ENCODE data around the gene CCR4. TPM values are rescaled to one million over a fixed set of nuclear protein-coding genes. Genes with fewer than 3 reads are reported as not detected.

The CCR4 gene
- total and polyA plus RNA-seq, 2 of the 8 experiments (the other 6 are each of a cell fraction or from before 2014, with no cell fraction given): 0.11 to 0.15 TPM

DNA sequence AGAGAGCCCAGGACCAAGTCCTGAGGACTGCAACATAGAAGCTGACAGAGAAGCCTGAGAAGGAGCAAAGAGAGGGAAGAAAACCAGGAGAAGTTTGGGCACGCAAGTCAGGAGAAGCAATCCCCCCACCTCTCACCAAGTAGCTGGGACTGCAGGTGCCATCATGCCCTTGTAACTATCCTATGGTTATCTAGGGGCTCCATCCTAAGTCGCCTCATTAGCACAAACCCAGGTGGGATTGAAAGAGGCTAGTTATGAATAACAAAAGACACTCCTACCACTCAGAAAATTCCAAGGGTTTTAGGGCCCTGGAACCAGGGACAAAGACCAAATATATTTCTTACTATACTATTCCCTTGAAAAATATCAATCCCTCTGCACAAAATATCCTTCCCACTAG lies 53.5 kb downstream of the CCR4 start (continued):
- TF ChIP-seq TEAD4 (IDR thresholded peaks at IDR 0.05; ENCODE audit: low read depth, low read length): 0 out of 2 replicates have a peak, but pooled peaks have one; percentile 38
- TF ChIP-seq, protein P1, sequence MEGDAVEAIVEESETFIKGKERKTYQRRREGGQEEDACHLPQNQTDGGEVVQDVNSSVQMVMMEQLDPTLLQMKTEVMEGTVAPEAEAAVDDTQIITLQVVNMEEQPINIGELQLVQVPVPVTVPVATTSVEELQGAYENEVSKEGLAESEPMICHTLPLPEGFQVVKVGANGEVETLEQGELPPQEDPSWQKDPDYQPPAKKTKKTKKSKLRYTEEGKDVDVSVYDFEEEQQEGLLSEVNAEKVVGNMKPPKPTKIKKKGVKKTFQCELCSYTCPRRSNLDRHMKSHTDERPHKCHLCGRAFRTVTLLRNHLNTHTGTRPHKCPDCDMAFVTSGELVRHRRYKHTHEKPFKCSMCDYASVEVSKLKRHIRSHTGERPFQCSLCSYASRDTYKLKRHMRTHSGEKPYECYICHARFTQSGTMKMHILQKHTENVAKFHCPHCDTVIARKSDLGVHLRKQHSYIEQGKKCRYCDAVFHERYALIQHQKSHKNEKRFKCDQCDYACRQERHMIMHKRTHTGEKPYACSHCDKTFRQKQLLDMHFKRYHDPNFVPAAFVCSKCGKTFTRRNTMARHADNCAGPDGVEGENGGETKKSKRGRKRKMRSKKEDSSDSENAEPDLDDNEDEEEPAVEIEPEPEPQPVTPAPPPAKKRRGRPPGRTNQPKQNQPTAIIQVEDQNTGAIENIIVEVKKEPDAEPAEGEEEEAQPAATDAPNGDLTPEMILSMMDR (IDR thresholded peaks at IDR 0.05; ENCODE audit: control extremely low read depth in 1 of 3, insufficient read depth in 1 of 3, low read depth in 1 of 3, low read length in 3 of 3): no peak

Other genes starting within 250 kb of the CCR4 start
- gene TRIM71, start 133.6 kb upstream of the CCR4 start, total RNA-seq (2021; fragmentation: NEBNext Ultra II Directional; extraction: Animal tissue kit (Norgen Biotek cat#: 25700)): 293 and 296 TPM in 2 replicates
- 53.7 and 69.5 TPM in 2 replicates for gene TRIM71, start 133.6 kb upstream of the CCR4 start, polyA plus RNA-seq (2011; rRNA removed)
- gene GLB1, start 145.5 kb downstream of the CCR4 start, total RNA-seq (2021; fragmentation: NEBNext Ultra II Directional; extraction: Animal tissue kit (Norgen Biotek cat#: 25700)): 49.6 and 60.0 TPM in 2 replicates
- gene GLB1, start 145.5 kb downstream of the CCR4 start, polyA plus RNA-seq (2011; rRNA removed): 55.2 and 60.1 TPM in 2 replicates
- gene TMPPE, start 145.5 kb downstream of the CCR4 start, total RNA-seq (2021; fragmentation: NEBNext Ultra II Directional; extraction: Animal tissue kit (Norgen Biotek cat#: 25700)): 7.4 and 8.5 TPM in 2 replicates
- 2.6 and 3.2 TPM in 2 replicates for gene TMPPE, start 145.5 kb downstream of the CCR4 start, polyA plus RNA-seq (2011; rRNA removed)
- 157 and 159 TPM in 2 replicates for gene CRTAP, start 162.4 kb downstream of the CCR4 start, total RNA-seq (2021; fragmentation: NEBNext Ultra II Directional; extraction: Animal tissue kit (Norgen Biotek cat#: 25700))
- gene CRTAP, start 162.4 kb downstream of the CCR4 start, polyA plus RNA-seq (2011; rRNA removed): 168 and 188 TPM in 2 replicates

All from H1 (cell line).